ENCODE measurements around the gene ANKRD24. TPM values are rescaled to one million over a fixed set of nuclear protein-coding genes. Genes with fewer than 3 reads are reported as not detected.
"Not testable (repeated sequence)": the region's sequence is repeated elsewhere in the genome, so short reads cannot be mapped to it uniquely, and the experiment has no call there.

ANKRD24 gene
- total and polyA plus RNA-seq, 5 experiments from 2014 or later, result 0.36 to 2.2 (median 1.2) TPM; not detected in 1

- H3K27ac Mint-ChIP-seq, H3K4me1 Mint-ChIP-seq, ATAC-seq, DNase-seq, H3K4me3 Mint-ChIP-seq, H3K9me3 Mint-ChIP-seq, H3K36me3 Mint-ChIP-seq: not testable (repeated sequence)
- H3K27me3 Mint-ChIP-seq, result peaks cover 5 to 27% (median 8%) of the 10 kb centered on the region in 5 donors
- POLR2A ChIA-PET, result interaction anchor here (0.6 kb wide), 1 partner anchor 10 kb away, joined by 4 read pairs; no protein-coding TSS in a partner anchor
These were observed 47.7 kb downstream of the ANKRD24 start for GRCh38 chr19:4230237-4230636.

- not testable (repeated sequence) for ATAC-seq, H3K36me3 Mint-ChIP-seq, H3K4me1 Mint-ChIP-seq, H3K9me3 Mint-ChIP-seq, H3K4me3 Mint-ChIP-seq, DNase-seq, H3K27ac Mint-ChIP-seq
- peaks cover 5 to 28% (median 8%) of the 10 kb centered on the region in 5 donors for H3K27me3 Mint-ChIP-seq
- POLR2A ChIA-PET, result interaction anchor here (1.7 kb wide), 1 partner anchor 16 kb away, joined by 3 read pairs; the partner anchor contains the start of gene YJU2
These were observed 49.0 kb downstream of the ANKRD24 start for GRCh38 chr19:4231521-4231920.

GRCh38 chr19:4232139-4232538 lies 49.6 kb downstream of the ANKRD24 start:
- not testable (repeated sequence) for H3K4me3 Mint-ChIP-seq, H3K36me3 Mint-ChIP-seq, ATAC-seq, DNase-seq, H3K4me1 Mint-ChIP-seq, H3K9me3 Mint-ChIP-seq, H3K27ac Mint-ChIP-seq
- POLR2A ChIA-PET, result interaction anchor here (0.7 to 1.7 kb wide), 4 partner anchors 15 to 754 kb away, joined by 3 to 4 read pairs (median 4); partner anchors contain the start of gene YJU2
- peaks cover 5 to 29% (median 8%) of the 10 kb centered on the region in 5 donors for H3K27me3 Mint-ChIP-seq

- H3K36me3 Mint-ChIP-seq, result no peaks in the 10 kb centered on the region
- POLR2A ChIA-PET, result interaction anchor here (0.7 to 1.7 kb wide), 3 partner anchors 14 to 755 kb away, joined by 3 to 4 read pairs (median 3); partner anchors contain the start of gene YJU2
- no peaks in the 10 kb centered on the region for H3K9me3 Mint-ChIP-seq
- no peak overlapping the region for H3K27ac Mint-ChIP-seq
- peaks cover 0 to 4% (median 3%) of the 10 kb centered on the region in 4 donors for H3K4me1 Mint-ChIP-seq
- peaks cover 5 to 29% (median 8%) of the 10 kb centered on the region in 5 donors for H3K27me3 Mint-ChIP-seq
- ATAC-seq (no peak), DNase-seq (no peak)
- no peak overlapping the region for H3K4me3 Mint-ChIP-seq
These were observed 50.3 kb downstream of the ANKRD24 start for GRCh38 chr19:4232614-4233281.

- no peaks in the 10 kb centered on the region for H3K9me3 Mint-ChIP-seq
- H3K4me3 Mint-ChIP-seq, result no peak overlapping the region
- H3K27ac Mint-ChIP-seq, result no peak overlapping the region
- H3K27me3 Mint-ChIP-seq, result peaks cover 5 to 29% (median 8%) of the 10 kb centered on the region in 5 donors
- no peaks in the 10 kb centered on the region for H3K36me3 Mint-ChIP-seq
- H3K4me1 Mint-ChIP-seq, result peaks cover 0 to 4% (median 3%) of the 10 kb centered on the region in 4 donors
- DNase-seq (peak; percentile 42 to 76 (median 56)), ATAC-seq (peak; percentile 72 to 77)
- POLR2A ChIA-PET, result interaction anchor here (1.7 kb wide), 1 partner anchor 14 kb away, joined by 3 read pairs; the partner anchor contains the start of gene YJU2
These were observed 50.9 kb downstream of the ANKRD24 start for GRCh38 chr19:4233282-4233853.

GRCh38 chr19:4234142-4234861 lies 51.8 kb downstream of the ANKRD24 start:
- Mint-ChIP-seq H3K4me1 (peaks cover 0 to 4% (median 3%) of the 10 kb centered on the region in 4 donors), H3K27me3 (peaks cover 5 to 32% (median 8%) of the 10 kb centered on the region in 5 donors), H3K27ac (peak overlapping the region in 1 of 10 donors; percentile 29), H3K36me3 (no peaks in the 10 kb centered on the region), H3K9me3 (no peaks in the 10 kb centered on the region), H3K4me3 (no peak overlapping the region)
- POLR2A ChIA-PET, result no interaction called here
- DNase-seq (no peak), ATAC-seq (no peak)

- POLR2A ChIA-PET, result interaction anchor here (0.5 kb wide), 1 partner anchor 29 kb away, joined by 4 read pairs; no protein-coding TSS in a partner anchor
- peaks cover 4 to 27% (median 5%) of the 10 kb centered on the region in 5 donors for H3K27me3 Mint-ChIP-seq
These were observed 52.3 kb downstream of the ANKRD24 start for GRCh38 chr19:4234862-4235201.

GRCh38 chr19:4237510-4237909 lies 55.0 kb downstream of the ANKRD24 start:
- H3K9me3 Mint-ChIP-seq, DNase-seq, H3K4me3 Mint-ChIP-seq, H3K36me3 Mint-ChIP-seq, ATAC-seq, POLR2A ChIA-PET, H3K4me1 Mint-ChIP-seq, H3K27ac Mint-ChIP-seq: not testable (repeated sequence)
- peaks cover 4 to 19% (median 5%) of the 10 kb centered on the region in 5 donors for H3K27me3 Mint-ChIP-seq

More at GRCh38 chr19:4234862-4235201, 52.3 kb downstream of the ANKRD24 start:
- H3K27ac Mint-ChIP-seq, result no peak overlapping the region
- no peak for DNase-seq
- no peaks in the 10 kb centered on the region for H3K9me3 Mint-ChIP-seq
- peaks cover 0 to 2% (median under 1%) of the 10 kb centered on the region in 4 donors for H3K4me1 Mint-ChIP-seq
- H3K4me3 Mint-ChIP-seq, result no peak overlapping the region
- H3K36me3 Mint-ChIP-seq, result no peaks in the 10 kb centered on the region
- ATAC-seq, result no peak

- Mint-ChIP-seq H3K9me3 (peaks cover 0 to 10% (median 5%) of the 10 kb centered on the region in 9 donors), H3K27ac (no peak overlapping the region), H3K27me3 (peaks cover 0 to 12% (median 3%) of the 10 kb centered on the region in 5 donors), H3K4me1 (no peaks in the 10 kb centered on the region), H3K4me3 (no peak overlapping the region), H3K36me3 (no peaks in the 10 kb centered on the region)
- DNase-seq (no peak), ATAC-seq (no peak)
- POLR2A ChIA-PET, result no interaction called here
These were observed 56.3 kb downstream of the ANKRD24 start for GRCh38 chr19:4238831-4239230.

- H3K27ac Mint-ChIP-seq, result no peak overlapping the region
- DNase-seq (no peak), ATAC-seq (no peak)
- H3K36me3 Mint-ChIP-seq, result no peaks in the 10 kb centered on the region
- no peak overlapping the region for H3K4me3 Mint-ChIP-seq
- POLR2A ChIA-PET, result interaction anchor here (0.7 kb wide), 1 partner anchor 462 kb away, joined by 3 read pairs; no protein-coding TSS in a partner anchor
- peaks cover 3 to 8% (median 6%) of the 10 kb centered on the region in 4 donors for H3K4me1 Mint-ChIP-seq
- H3K27me3 Mint-ChIP-seq, result peaks cover 0 to 3% (median 1%) of the 10 kb centered on the region in 5 donors
- H3K9me3 Mint-ChIP-seq, result peaks cover 0 to 10% (median 5%) of the 10 kb centered on the region in 9 donors
These were observed 59.4 kb downstream of the ANKRD24 start for GRCh38 chr19:4241824-4242430.

GRCh38 chr19:4245938-4246337 lies 63.4 kb downstream of the ANKRD24 start:
- Mint-ChIP-seq H3K27ac (peak overlapping the region in 6 of 10 donors; percentile 36 to 99 (median 88)), H3K4me3 (peak overlapping the region in 5 of 10 donors; percentile 14 to 100 (median 95)), H3K4me1 (peaks cover 11 to 25% (median 20%) of the 10 kb centered on the region in 4 donors), H3K36me3 (peaks cover 8 to 22% (median 15%) of the 10 kb centered on the region in 3 donors)
- ATAC-seq, H3K27me3 Mint-ChIP-seq, H3K9me3 Mint-ChIP-seq, DNase-seq: not testable (repeated sequence)
- POLR2A ChIA-PET, result interaction anchor here (0.6 to 2.0 kb wide), 3 partner anchors 97 to 226 kb away, joined by 5 to 14 read pairs (median 14); partner anchors contain the start of genes HDGFL2 and MPND
